Measurements from ENCODE around the gene KLHL30. TPM values are rescaled to one million over a fixed set of nuclear protein-coding genes. Genes with fewer than 3 reads are reported as not detected.

KLHL30 gene
- total RNA-seq, 1 donor: under 0.01 TPM

DNA sequence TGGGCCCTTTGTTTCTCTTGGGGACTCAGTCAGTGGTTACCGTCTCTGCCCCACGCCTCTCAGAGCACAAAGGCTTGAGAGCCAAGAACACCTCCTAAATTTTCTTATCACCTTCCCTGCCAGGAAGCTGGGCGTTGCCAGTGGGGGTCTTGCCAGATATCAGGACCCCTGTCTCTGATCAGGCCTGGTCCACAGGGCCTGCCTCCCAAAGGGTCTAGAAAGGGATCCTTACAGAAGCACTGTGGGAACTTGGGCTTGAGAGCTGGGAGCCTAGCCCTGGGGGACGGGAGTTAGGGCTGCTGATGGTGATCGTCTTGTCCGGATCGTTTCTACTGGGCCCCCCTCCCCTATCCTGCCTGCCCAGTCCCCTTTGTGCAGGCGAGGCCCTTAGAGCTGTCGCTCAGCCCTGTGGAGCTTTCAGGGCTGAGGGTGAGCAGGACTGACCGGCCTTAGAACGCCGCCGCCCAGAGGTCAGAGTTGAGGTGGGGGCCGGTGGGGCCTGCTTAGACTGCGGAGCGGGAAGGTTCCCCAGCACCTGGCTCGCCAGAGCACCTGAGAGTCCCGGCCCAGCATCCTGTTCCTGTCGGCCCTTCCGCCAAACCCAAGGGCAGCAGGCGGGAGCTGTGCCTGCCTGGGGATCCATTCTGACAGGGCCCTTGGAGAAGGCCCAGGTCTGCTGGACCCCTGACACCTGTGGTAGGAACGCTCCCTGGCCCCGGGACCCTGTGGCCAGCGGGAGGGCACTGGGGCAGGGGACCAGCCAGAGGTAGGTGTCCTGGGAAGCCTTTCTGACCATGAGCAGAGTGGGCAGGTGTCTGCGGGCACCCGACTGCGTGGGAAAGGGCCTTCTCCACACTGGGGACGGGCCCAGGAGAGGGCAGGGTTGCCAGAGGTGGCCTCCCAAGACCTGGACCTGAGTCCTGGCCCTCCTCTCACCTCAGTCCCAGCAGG is 37.4 kb upstream of the KLHL30 start:
- Histone ChIP-seq H3K4me1 (ENCODE audit: insufficient read depth, low read length) (no peaks in the 10 kb centered on the region), H3K4me3 (ENCODE audit: insufficient read depth, low read length) (no peak overlapping the region), H3K9me3 (ENCODE audit: low read depth, low read length) (no peaks in the 10 kb centered on the region), H3K36me3 (ENCODE audit: insufficient read depth, low read length) (no peaks in the 10 kb centered on the region), H3K4me2 (ENCODE audit: insufficient read depth, low read length) (no peak overlapping the region), H3K27ac (ENCODE audit: low read depth, low read length) (no peak overlapping the region), H4K20me1 (ENCODE audit: insufficient read depth, low read length) (no peaks in the 10 kb centered on the region), H3K79me2 (ENCODE audit: insufficient read depth, low read length) (no peaks in the 10 kb centered on the region), H2AFZ (ENCODE audit: low read length) (no peak overlapping the region), H3K27me3 (ENCODE audit: insufficient read depth, low read length) (no peaks in the 10 kb centered on the region)
- TF ChIP-seq, protein P1, sequence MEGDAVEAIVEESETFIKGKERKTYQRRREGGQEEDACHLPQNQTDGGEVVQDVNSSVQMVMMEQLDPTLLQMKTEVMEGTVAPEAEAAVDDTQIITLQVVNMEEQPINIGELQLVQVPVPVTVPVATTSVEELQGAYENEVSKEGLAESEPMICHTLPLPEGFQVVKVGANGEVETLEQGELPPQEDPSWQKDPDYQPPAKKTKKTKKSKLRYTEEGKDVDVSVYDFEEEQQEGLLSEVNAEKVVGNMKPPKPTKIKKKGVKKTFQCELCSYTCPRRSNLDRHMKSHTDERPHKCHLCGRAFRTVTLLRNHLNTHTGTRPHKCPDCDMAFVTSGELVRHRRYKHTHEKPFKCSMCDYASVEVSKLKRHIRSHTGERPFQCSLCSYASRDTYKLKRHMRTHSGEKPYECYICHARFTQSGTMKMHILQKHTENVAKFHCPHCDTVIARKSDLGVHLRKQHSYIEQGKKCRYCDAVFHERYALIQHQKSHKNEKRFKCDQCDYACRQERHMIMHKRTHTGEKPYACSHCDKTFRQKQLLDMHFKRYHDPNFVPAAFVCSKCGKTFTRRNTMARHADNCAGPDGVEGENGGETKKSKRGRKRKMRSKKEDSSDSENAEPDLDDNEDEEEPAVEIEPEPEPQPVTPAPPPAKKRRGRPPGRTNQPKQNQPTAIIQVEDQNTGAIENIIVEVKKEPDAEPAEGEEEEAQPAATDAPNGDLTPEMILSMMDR (IDR thresholded peaks at IDR 0.05; ENCODE audit: extremely low read depth, low read depth, low read length): no peak
- DNase-seq (ENCODE audit: insufficient read length, low spot score, missing footprints): peak; percentile 86

DNA sequence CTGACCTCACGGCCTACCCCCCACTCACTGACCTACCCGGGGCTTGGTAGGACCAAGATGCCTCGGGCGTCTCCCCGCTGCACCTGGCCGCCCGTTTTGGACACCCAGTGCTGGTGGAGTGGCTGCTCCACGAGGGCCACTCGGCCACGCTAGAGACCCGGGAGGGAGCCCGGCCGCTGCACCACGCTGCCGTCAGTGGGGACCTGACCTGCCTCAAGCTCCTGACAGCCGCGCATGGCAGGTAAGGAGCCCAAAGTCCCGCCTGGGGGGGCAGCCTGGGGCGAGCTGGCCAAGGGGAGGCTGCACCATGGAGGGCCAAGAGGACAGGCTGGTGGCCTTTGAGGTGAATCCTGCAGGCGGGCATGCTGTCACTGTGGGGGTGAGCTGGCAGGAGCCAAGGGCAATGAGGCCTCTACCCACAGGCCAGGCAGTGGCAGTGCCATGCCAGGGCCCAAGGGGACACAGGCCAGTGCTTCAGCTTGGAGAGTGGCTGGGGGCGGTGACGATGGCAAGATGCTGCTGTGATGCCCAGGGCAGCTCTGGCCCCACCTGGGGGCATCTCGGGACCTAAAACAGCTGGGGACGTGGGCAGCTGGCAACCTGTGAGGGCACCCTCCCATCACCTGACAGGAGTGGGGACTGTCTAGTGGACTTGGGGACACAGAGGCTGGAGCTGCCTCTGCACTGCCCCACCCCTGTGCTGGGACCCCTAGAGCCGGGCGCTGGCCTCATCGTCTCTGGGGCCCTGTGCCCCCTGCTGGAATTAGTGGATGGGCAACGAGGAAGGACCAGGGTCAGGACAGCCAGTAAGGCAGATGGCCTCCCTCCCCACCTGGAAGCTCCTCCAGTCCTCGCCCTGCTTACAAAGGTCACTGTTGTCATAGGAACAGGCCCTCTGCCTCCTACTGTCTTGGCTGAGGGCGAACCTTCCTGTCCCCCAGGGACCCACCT is 36.3 kb upstream of the KLHL30 start:
- peak; percentile 75 for DNase-seq (ENCODE audit: insufficient read length, low spot score, missing footprints)
- Histone ChIP-seq H3K9me3 (ENCODE audit: low read depth, low read length) (no peaks in the 10 kb centered on the region), H3K79me2 (ENCODE audit: insufficient read depth, low read length) (no peaks in the 10 kb centered on the region), H3K27ac (ENCODE audit: low read depth, low read length) (no peak overlapping the region), H3K4me1 (ENCODE audit: insufficient read depth, low read length) (no peaks in the 10 kb centered on the region), H4K20me1 (ENCODE audit: insufficient read depth, low read length) (no peaks in the 10 kb centered on the region), H3K27me3 (ENCODE audit: insufficient read depth, low read length) (no peaks in the 10 kb centered on the region), H3K4me2 (ENCODE audit: insufficient read depth, low read length) (no peak overlapping the region), H3K36me3 (ENCODE audit: insufficient read depth, low read length) (no peaks in the 10 kb centered on the region), H2AFZ (ENCODE audit: low read length) (no peak overlapping the region), H3K4me3 (ENCODE audit: insufficient read depth, low read length) (no peak overlapping the region)
- TF ChIP-seq, protein P1 (IDR thresholded peaks at IDR 0.05; ENCODE audit: extremely low read depth, low read depth, low read length): no peak

DNA sequence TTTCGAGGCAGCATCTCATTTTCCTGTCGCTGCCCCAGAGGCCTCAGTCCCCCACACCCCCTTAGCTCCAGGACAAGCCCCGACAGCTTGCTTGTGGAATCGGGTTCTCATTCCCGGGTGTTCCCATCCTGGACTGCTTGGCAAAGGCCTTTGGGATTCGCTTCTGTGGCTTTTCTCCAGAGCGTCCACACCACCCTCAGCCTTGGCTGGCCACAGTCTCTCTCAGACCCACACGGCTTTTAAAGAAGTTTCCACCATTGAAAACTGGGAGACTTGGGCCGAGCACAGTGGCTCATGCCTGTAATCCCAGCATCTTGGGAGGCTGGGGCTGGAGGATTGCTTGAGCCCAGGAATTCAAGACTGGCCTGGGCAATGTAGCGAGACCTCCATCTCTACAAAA is 35.6 kb upstream of the KLHL30 start:
- Histone ChIP-seq H3K27ac (ENCODE audit: low read depth, low read length) (no peak overlapping the region), H3K36me3 (ENCODE audit: insufficient read depth, low read length) (no peaks in the 10 kb centered on the region), H3K4me1 (ENCODE audit: insufficient read depth, low read length) (no peaks in the 10 kb centered on the region), H3K4me3 (ENCODE audit: insufficient read depth, low read length) (no peak overlapping the region), H3K9me3 (ENCODE audit: low read depth, low read length) (no peaks in the 10 kb centered on the region), H3K27me3 (ENCODE audit: insufficient read depth, low read length) (no peaks in the 10 kb centered on the region), H3K79me2 (ENCODE audit: insufficient read depth, low read length) (no peaks in the 10 kb centered on the region), H2AFZ (ENCODE audit: low read length) (no peak overlapping the region), H3K4me2 (ENCODE audit: insufficient read depth, low read length) (no peak overlapping the region), H4K20me1 (ENCODE audit: insufficient read depth, low read length) (no peaks in the 10 kb centered on the region)
- TF ChIP-seq, protein P1 (IDR thresholded peaks at IDR 0.05; ENCODE audit: extremely low read depth, low read depth, low read length): no peak
- peak; percentile 83 for DNase-seq (ENCODE audit: insufficient read length, low spot score, missing footprints)
